ENCODE results near the gene NPTXR.

The NPTXR gene

DNA sequence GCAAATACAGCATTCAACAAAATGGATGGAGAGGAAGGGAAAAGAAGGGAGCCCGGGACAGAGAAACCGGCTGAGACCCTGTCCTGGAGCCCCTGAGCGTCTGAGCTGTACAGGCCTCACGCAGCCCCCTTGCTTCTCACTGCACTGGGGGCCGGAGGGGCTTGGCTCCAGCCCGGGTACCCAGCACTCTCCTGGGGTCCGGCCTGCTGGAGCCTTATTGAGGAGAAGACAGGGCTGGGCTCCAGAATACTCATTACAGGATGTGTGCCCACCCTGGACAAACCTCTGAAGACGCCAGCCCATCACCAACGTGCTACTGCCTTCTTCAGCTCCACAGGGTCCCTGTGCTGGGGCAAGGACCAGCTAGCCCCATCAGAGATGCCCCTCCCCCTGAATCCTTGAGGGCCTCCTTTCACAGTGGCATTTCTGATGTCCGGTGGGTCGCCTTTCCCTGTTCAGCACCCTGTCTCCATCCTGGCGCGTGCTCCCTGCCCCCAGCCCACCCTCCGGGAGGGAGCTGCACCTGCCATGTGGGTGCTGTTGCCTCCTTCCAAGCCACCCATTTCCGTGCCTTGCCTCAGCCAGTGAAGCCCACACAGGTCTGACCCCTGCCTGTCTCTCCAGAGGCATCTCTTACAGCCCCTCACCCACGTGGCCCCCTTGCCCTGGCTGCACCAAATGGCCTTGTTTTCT, 73.4 kb downstream of the NPTXR start:
- DNase-seq (ENCODE audit: low read depth): no peak

Measured in stimulated activated CD8-positive, alpha-beta memory T cell treated with anti-CD3 and anti-CD28 coated beads, Interleukin-12 subunit alpha, Interleukin-12 subunit beta, amount 100 ng/mL, for 4 hours (primary cell).